Measurements from ENCODE around the gene DBH. TPM values are rescaled to one million over a fixed set of nuclear protein-coding genes. Genes with fewer than 3 reads are reported as not detected.

DBH gene
- total RNA-seq, 1 experiment from 2014 or later: not detected

- TF ChIP-seq YY1 (IDR thresholded peaks at IDR 0.05; ENCODE audit: extremely low read depth, insufficient replicate concordance, low read depth, low read length): no peak
- no peak for TF ChIP-seq CEBPB (IDR thresholded peaks at IDR 0.05; ENCODE audit: low read depth)
Observed at GRCh38 chr9:133649194-133649593, 13.0 kb downstream of the DBH start (continued).

DNA sequence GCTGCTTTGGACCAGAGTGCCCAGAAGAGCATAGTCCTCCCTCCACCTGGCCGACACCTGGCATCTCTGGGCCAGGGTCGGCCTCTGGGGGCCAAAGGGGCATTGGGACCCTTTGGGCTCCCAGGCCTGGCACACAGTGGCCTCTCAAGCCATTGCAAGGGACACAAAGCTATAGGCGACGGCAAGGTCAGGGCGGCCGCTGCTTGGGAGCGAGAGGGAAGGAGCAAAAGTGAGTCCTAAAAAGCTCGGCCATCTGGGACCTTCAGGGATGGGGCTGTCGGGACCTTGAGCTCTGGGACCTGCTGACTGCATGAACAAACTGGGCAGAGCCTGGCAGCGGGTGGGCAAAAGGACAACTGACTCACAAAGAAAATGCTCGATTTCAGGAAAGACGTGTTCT, 13.9 kb downstream of the DBH start:
- H3K36me3 ChIP-seq (ENCODE audit: control insufficient read depth in 1 of 2, insufficient read depth in 2 of 2, low read length in 2 of 2): no peaks in the 10 kb centered on the region
- no peaks in the 10 kb centered on the region for H4K20me1 ChIP-seq (ENCODE audit: insufficient read depth)
- BruUV-seq (replicated peaks): no TSS peak
- ChIA-PET RAD21 (ENCODE audit: low non-redundant PET in 1 of 2, low total read pairs in 2 of 2, uncharacterized antibody in 2 of 2, unreplicated experiment in 2 of 2) (no interaction called here), CTCF (no interaction called here), POLR2A (no interaction called here)
- no peak overlapping the region for H3K4me3 ChIP-seq (replicated peaks in 1 of 2; ENCODE audit: low read depth in 1 of 2, low read length in 2 of 2)
- no peaks in the 10 kb centered on the region for H3K9me2 ChIP-seq (ENCODE audit: insufficient read depth)
- intact Hi-C loops (cut with micrococcal nuclease): no loop called here
- no peak overlapping the region for H3K9ac ChIP-seq (ENCODE audit: low read length)
- H3K79me2 ChIP-seq (ENCODE audit: insufficient read depth, low read length): no peaks in the 10 kb centered on the region
- no peak for TF ChIP-seq CEBPB (IDR thresholded peaks at IDR 0.05; ENCODE audit: low read depth)
- no peak for TF ChIP-seq YY1 (IDR thresholded peaks at IDR 0.05; ENCODE audit: extremely low read depth, insufficient replicate concordance, low read depth, low read length)
- TF ChIP-seq JUND (IDR thresholded peaks at IDR 0.05): no peak
- TF ChIP-seq POLR2A (IDR thresholded peaks at IDR 0.05; ENCODE audit: borderline replicate concordance, extremely low read depth, insufficient read depth, insufficient read length): no peak
- no peak for TF ChIP-seq ZFX (IDR thresholded peaks at IDR 0.05)
- no peak for TF ChIP-seq EGR1 (IDR thresholded peaks at IDR 0.05; ENCODE audit: low read depth)
- TF ChIP-seq POLR2AphosphoS5 (IDR thresholded peaks at IDR 0.05; ENCODE audit: low read depth, low read length): no peak
- no peak for TF ChIP-seq SIN3A (IDR thresholded peaks at IDR 0.05; ENCODE audit: low read depth)
- TF ChIP-seq CTCF (IDR thresholded peaks at IDR 0.05 in 2 of 3, conservative IDR thresholded peaks at IDR 0.05 in 1 of 3; ENCODE audit: borderline replicate concordance in 1 of 3, insufficient read depth in 1 of 3, low read depth in 2 of 3, low read length in 2 of 3): no peak
- DNase-seq (ENCODE audit: low read depth, low spot score): no peak
- peaks cover 25% of the 10 kb centered on the region; the same call in 1 of the 2 replicates for H3K27me3 ChIP-seq (ENCODE audit: insufficient read depth, low read length)
- H3K27ac ChIP-seq (ENCODE audit: low read depth, low read length): no peak overlapping the region
- no peaks in the 10 kb centered on the region for H3K9me3 ChIP-seq (ENCODE audit: control insufficient read depth in 1 of 2, insufficient read depth in 1 of 2, low read depth in 1 of 2, low read length in 2 of 2)
- H3K4me2 ChIP-seq (ENCODE audit: low read length): no peak overlapping the region
- no peaks in the 10 kb centered on the region for H3K4me1 ChIP-seq (ENCODE audit: control insufficient read depth in 1 of 2, insufficient read depth in 2 of 2, low read length in 2 of 2)
- no peak for ATAC-seq
- H2AFZ ChIP-seq (ENCODE audit: low read depth, low read length, poor library complexity, severe bottlenecking): no peak overlapping the region
